Left renal pelvis (tissue), 4 donors: ENCODE measurements around the gene ANKH. TPM values are rescaled to one million over a fixed set of nuclear protein-coding genes. Genes with fewer than 3 reads are reported as not detected.

Experiments used
- DNase-seq, 4 donors: peaks; one replicate each; pipeline ENCODE4 v3.0.0-alpha.2; 2013; ENCODE audit warnings: low read depth in 4 of 4, low spot score in 3 of 4
- polyA plus RNA-seq, 4 donors: library from polyadenylated mRNA; unstranded; fragments of 120-200 nt; gene quantifications; one replicate each; pipeline ENCODE4 v1.2.1, GENCODE V29; 2013; ENCODE audit not compliant: insufficient read length in 4 of 4

The ANKH gene
- polyA plus RNA-seq, 4 donors: 11.0 to 22.5 (median 15.8) TPM

GRCh38 chr5:14699807-14700400, 171.7 kb downstream of the ANKH start:
- no peak for DNase-seq

GRCh38 chr5:14699159-14699558, 172.4 kb downstream of the ANKH start:
- DNase-seq: no peak

- no peak for DNase-seq
Observed at GRCh38 chr5:14698495-14698894, 173.1 kb downstream of the ANKH start.

GRCh38 chr5:14696851-14697250, 174.7 kb downstream of the ANKH start:
- DNase-seq: no peak

- DNase-seq: no peak
Observed at GRCh38 chr5:14696057-14696456, 175.5 kb downstream of the ANKH start.

DNA sequence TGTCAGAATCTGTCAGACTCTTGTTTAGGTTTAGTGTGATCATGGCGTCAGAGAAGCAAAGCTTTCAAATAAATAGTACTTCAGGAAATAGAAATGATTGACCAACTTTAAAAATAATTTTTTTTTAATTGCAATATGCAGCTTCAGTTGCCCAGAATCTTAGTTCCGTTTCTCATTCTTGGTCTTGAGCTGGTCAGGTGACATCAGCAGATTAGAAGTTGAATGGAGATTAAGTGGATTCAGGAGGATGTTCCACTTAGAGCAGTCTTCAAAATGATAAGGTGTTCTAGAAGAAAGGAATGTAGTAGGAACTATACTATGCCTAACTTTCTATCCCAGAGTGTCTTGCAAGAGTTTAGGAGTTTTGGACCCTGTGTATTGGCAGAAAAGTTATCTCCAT, 176.4 kb downstream of the ANKH start:
- no peak for DNase-seq

DNA sequence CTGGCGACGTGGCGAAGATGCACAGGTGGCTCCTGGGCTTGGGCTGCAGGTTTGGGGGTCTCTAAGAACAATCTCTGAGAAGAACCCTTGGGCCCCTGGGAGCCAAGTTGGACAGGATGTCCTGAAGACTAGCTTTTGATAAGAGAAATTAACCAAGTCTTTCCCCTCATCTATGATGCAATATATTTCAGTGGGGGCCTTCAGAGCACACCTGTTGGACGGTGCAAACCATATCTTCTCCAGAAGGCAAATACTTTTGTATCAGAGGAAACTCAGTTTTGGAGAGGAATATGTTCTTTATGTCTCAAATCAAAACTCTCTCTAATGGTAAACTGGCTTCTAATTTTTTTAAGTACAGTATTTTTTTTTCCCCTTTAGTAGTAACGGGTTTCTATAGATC, 178.5 kb downstream of the ANKH start:
- no peak for DNase-seq

- no peak for DNase-seq
Observed at GRCh38 chr5:14687023-14687665, 184.4 kb downstream of the ANKH start.

GRCh38 chr5:14686517-14686916, 185.1 kb downstream of the ANKH start:
- DNase-seq: no peak

DNA sequence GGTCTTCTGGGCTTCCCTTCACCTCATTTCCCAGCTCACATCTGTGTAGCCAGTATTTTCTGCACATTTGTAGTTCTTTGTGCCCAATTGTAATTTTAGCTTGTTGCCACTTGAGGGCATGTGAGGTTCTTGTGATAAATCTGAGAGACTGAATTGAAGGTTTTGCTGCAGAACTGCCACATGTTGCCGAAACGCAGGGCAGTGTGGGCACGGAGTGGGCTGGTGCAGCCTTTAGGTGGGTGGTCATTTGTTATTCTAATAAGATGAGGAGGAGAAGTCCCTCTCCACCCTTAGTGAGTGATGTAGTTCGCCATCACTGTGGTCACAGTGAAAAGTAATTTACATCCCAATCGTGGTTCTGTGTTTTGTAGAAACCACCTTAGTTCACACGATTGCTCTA, 185.8 kb downstream of the ANKH start:
- DNase-seq: no peak

GRCh38 chr5:14684757-14685156, 186.8 kb downstream of the ANKH start:
- no peak for DNase-seq

DNA sequence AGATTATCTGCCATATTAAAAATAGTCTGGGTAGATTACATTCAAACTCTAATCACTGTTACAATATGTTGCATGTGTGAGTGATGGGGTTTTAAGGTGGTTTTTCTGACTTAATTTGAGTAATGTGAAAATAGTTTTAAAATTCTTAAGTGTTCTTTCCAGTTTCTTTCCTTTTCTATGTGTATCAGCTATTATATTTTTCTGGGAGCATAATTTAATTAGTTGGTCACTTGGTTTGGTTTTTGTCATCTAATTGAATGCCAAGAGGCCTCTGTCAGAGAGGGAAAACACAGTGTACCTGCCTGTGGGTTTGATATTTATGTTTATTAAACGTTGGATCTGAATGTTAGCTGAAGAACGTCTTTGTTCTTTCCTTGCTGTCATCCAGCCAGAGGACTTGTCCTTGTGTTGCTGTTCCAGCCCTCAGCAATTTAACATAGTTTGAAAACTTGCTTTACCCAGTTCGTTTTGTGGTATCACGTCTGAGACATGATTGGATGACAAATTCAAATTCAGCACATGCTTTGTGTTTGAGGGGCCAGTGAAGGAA, 187.6 kb downstream of the ANKH start:
- no peak for DNase-seq

GRCh38 chr5:14681236-14681752, 190.3 kb downstream of the ANKH start:
- no peak for DNase-seq

DNA sequence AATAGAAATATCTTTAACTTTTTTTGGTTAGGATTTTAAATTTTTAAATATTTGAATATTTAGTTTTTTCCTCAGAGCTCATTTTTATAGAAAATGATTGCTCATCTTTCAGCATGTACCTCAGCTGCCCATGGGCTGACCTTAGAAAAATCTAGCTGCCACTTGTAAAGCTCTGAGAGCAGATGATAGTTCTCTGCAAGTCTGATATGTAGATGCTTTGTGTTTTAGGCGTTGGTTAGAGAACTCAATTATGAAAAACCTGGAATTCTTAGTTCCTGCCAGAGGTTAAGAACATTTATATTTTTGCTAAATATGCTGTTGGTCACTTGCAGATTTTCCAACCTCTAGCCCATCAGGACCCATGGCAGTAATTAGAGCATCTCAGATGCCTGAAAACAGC, 192.0 kb downstream of the ANKH start:
- no peak for DNase-seq

DNA sequence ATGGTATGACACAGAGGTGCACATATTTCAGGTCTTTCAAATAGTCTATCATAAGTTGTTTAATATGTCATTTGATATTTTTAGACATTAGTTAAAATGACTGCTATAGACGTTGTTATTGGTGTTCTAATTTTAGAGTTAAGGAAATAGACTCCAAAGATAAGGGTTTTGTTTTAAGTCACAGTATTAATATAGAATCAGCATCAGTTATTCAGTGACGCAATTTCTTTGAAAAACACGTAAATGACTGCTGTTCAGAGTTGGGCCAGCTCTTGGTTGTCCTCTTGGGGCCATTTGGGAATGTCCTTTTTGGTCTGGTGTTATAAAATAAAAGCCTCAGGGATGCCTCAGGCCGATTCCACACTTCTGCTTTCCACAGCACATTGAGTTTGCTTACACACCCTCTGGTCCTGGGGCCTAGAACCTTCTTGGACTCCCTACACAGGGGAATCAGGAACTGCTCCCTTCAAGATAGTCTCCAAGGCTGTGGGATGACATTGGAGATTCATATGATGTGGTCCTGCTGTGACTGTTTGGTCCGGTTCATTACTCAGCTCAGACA, 192.7 kb downstream of the ANKH start:
- DNase-seq: no peak

GRCh38 chr5:14676320-14676719, 195.3 kb downstream of the ANKH start:
- DNase-seq: no peak

GRCh38 chr5:14675865-14676300, 195.7 kb downstream of the ANKH start:
- no peak for DNase-seq

DNA sequence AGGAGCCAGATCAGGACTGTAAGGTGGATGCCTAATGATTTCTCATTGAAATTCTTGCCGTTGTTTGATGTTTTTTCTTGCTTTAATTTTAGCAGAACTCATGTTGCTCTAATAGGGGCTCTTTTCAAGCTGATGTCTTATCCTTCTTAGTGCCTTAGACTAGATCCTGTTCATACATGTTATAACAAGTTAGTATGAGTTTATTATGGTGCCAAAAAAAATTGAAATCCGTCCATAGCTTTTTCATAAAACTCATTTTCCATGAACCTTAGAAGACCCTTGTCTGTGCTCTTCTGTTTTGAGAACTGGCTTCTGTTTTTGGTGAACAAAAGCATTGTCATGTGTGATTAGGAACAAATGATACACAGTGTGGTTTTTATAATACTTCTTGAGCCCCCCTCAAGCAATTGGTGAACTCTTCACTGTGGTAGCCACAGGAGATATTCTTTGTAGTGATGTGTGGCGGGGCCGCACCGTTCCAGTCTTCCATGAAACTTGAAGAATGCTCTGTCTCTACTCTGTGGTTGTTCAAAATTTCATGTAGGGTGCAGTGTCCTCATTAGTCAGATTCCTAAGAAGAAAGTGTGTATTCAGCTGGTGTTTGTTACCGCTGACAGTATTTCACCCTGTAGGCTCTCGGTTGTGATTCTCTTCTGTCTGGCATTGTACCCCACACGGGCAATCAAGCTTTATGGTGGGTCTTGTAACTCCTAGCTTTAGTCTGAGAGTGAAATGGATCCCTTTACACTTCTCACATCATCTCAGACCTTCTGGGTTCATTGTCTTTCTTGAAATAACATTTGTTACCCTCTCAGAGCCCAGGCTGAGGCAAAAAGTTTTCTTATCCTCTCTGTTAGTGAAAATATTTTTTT, 196.4 kb downstream of the ANKH start:
- no peak for DNase-seq

- no peak for DNase-seq
Observed at GRCh38 chr5:14673443-14673842, 198.1 kb downstream of the ANKH start.

DNA sequence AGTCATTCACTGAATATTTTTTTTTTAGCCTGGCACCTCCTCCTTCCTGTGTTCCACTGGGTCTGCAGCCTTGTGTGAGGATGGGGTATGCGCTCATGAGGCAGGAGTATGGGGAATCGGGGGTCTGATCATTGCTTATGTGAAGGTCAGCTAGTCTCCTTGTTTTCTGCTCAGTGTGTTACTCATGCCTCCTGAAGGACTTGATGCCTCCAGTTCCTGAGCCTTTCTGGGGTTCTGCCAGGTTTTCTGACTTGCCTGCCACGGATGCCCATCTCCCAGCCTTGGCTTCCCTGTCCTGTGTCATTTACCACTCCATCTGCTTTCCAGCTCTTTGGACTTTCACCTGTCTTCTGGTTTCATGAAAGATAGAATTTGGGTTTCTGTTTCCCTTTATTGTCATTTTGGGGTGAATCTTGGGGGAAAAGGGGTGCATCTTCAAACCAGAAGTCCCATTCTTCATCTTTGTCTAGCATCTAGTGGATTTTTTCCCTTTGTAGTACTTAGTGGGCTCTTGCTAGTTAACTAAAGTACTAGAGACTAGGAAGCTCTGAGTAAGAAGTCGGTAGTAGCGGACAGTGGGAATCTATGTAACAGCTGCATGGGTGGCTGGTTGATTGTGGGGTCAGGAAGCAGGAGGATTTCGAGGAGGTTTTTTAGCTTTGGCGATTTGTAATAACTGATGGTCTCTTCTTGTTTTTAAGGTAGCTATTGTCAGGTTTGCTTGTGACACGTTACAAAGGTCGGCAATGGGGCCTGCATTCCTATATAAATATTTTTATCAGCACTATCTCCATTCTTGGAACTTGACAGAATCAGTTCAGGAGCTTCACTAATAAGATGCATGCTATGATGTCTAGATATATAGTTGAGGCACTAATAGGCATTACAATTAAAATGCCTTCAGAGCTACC, 198.8 kb downstream of the ANKH start:
- DNase-seq: no peak
